Islet precursor cell (in vitro differentiated cells): ENCODE measurements around the gene GAMT.

Experiments
- DNase-seq: peaks from one replicate; pipeline ENCODE4 v3.0.0-alpha.2; 2018

GAMT gene

DNA sequence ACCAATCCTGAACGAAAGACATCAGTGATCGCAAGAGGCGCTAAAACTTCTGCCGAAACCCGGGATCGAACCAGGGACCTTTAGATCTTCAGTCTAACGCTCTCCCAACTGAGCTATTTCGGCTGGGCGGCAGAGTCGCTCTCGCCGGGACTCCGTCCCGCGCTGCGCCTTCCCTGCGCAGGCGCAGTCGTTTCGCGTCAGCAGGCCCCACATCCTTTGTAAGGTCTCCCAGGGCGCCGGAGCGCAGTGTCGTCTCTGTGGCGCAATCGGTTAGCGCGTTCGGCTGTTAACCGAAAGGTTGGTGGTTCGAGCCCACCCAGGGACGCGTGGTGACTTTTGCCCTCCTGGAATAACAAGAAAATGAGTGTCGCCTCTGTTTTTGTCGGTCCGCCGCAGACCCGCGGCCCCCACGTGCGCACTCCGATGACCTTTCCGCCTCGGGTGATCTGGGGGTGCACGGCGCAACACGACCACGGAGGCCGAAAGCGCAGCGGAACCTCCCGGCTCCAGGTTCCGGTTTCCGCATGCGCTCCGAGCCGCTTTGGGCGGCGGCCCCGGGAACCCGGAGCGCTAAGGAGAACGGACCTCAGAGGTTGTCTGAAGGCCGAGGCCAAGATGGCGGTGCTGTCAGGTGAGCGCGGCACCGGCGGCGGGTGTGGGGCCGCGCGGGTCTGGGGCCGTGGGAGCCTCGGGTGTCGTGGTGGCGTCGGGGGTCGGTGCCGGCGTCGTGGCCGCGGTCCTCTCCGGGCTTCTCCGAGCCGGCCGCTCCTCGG is 17.8 kb downstream of the GAMT start, which contains the start of gene NDUFS7:
Gene NDUFS7 (plus strand): TSS at position 596 of the 773 bp plus-strand sequence. CDS start 20 bp downstream, at position 616.
- peak; percentile 91 for DNase-seq

DNA sequence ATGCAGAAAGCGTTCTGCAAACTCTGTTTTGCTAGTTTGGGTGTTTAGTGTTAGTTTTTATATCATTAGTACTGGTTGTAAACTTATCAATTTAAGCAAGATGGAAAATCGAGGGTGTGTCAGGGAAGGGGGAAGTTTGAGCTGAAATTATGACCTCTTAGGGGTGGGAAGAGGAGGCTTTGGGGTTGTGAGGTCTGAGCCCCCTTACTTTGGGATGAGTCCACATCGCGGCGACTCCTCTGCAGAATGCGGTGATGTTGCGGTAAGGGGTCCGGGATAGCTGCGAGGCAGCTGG is 18.4 kb downstream of the GAMT start:
- DNase-seq = no peak

DNA sequence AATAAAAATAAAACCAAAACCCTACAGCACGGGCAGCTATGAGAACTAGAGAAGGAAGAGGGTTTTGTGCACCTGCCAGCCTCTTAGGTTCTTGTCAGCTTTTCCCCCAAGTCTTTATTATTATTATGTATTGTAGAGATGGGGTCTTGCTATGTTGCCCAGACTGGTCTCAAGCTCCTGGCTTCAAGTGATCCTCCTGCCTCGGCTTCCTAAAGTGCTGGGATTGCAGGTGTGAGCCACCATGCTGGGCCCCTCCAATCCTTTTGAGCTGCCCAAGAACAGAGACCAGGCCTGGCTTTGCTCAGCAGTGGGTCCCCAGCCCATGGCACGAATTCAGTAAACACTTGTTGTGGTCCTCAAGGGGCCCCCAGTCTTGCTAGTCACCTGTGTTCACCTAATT is 19.1 kb downstream of the GAMT start:
- no peak for DNase-seq

DNA sequence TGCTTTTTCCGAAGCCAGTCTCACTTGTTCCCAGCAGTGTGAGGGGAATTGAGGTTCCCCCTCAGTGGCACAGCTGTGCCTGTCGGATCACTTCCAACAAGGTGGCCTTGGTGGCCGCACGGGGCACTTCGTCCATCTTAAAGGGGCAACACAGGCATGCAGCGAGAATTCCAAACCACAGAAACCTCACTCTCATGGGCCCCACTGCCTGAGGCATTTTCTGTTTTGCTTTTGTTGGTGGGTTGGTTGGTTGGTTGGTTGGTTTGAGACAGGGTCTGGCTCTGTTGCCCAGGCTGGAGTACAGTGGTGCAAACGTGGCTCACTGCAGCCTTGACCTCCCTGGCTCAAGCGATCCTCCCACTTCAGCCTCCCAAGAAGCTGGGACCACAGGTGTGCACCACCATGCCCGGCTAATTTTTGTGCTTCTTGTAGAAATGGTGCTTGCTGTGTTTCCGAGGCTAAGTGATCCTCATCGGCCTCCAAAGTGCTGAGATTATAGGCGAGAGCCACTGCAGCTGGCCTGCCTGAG is 21.3 kb downstream of the GAMT start:
- no peak for DNase-seq

DNA sequence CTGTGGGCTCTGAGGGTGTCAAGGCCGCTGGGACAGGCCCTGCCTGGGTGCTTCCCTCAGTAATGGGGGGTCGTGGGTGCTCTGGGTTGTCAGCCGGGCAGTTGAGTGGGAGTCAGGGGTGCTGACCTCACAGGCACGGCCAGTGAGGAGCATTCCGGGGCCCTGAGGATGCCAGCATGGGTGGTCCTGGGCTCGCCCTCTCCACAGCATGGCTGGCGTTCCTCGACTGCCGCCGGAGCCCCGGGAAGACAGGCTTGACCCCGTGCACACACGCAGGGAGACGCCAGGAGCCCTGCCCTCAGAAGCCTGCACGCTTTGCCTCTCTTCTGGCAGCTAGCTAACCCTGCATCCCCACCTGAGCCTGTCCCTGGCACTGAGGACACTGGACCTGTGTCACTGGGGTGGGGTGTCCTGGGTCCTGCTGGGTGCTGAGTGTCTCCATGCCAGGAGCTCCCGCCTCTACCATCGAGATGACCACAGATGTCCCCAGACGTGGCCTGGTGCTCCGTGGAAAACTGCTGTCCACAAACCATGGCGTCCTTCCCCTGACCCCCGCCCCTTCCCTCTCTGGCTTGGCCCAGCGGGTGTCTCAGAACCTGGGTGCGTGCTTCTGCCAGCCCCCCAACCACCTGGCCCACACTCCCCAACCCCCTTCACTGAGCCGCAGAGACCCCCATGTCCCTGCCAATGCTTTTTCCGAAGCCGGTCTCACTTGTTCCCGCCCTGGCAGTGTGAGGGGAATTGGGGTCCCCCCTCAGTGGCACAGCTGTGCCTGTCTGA is 22.0 kb downstream of the GAMT start:
- no peak for DNase-seq

DNA sequence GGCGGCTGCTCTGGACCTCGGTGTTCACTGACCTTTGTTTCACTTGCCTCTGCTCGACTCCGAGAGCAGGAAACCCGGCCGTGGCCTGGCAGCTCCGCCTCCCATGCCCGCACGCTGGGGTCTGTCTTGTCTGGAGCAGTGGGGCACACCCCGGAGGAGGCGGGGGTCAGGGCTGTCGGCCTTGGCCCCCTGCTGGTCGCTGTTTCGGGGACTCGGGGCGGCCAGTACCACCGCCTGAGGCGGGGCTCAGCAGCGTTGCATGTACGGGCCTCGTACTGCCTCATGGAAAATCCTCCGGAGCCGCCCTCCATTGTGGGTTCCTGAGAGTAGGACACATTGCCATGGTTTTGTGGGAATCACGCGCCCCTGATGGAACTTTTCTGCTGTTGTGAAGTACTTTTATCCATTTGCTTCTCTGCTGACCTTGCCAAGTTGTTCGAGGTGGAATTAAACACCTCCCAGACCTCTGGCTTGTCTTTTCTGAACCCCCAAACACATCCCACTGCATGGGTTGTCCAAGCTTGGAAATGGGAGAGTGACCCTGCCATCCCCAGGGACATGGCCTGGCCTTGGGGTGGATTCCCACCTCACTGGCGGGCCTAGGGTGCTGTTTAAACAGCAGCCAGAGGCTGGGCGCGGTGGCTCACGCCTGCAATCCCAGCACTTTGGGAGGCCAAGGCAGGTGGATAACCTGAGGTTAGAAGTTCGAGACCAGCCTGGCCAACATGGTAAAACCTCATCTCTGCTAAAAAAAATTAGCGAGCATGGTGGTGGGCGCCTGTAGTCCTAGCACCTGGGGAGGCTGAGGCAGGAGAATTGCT is 23.2 kb downstream of the GAMT start:
- no peak for DNase-seq

DNA sequence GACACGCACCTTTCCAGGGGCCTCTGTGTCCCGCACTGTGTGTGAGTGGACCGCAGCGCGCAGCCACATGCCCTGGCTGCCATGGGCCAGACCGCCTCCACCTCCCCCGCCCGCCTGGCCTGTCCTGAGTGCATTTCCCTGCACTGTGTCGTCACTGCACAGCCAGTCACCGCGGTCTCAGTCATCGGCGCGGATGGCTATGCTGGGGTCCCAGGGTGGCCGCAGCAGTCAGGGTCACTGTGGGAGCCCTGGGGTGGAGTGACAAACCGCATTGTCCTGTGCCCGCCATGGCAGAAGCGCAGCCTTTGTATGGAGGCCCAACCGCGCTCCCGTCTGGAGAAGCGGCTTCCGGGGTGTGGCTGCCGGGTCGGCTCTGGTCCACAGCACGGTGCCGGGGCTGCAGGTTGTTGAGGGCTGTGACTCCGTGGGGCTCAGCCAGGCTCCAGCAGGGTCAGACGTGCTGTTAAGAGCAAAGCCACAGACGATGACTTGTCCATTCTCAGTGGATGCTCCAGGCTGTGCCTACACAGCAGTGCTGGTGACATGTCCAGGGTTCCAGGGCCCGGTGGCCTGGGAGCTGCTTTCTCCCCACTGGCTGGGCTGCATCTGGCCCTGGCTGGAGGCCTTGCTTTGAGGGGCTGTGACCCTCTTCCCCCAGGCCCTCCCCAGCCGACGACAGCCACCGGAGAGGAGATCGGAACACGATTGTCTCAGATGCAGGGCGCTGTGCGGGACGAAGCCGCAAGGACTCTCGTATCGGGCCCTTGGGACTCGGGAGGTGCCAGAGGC is 24.0 kb downstream of the GAMT start:
- DNase-seq = no peak

DNA sequence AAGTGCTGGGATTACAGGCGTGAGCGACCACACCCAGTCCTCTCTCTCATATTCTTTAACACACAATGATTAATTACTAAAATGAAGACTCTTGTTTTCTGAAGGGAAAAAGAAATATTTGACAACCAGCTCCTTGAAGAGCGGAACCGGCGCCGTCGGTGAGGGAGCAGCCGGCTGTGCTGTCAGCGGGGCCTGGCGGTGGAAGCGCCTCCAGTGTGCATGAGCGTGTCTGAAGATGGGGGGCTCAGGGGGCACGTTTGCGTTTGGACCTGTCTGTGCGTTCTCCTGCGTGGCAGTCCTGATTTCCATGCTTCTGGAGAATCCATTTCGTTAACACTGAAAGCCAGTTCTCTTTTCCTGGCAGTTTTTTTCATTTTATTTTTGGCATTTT is 24.9 kb downstream of the GAMT start:
- no peak for DNase-seq

DNA sequence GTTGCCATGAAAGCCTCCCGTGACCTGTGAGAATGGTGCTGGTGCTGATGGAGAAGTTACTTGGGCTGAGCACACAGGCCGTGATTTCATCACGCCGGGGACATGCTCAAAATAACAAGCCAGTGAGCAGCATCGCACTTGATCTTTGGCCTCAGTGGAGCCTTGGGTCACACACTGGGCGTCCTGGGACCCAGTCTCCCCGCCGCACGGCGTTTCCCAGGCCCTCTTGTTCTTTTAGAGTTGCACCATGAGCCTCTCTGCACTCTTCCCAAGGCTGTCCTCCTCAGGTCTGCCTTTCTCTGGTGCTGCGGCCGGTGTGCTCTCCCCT is 27.1 kb downstream of the GAMT start:
- DNase-seq = no peak

DNA sequence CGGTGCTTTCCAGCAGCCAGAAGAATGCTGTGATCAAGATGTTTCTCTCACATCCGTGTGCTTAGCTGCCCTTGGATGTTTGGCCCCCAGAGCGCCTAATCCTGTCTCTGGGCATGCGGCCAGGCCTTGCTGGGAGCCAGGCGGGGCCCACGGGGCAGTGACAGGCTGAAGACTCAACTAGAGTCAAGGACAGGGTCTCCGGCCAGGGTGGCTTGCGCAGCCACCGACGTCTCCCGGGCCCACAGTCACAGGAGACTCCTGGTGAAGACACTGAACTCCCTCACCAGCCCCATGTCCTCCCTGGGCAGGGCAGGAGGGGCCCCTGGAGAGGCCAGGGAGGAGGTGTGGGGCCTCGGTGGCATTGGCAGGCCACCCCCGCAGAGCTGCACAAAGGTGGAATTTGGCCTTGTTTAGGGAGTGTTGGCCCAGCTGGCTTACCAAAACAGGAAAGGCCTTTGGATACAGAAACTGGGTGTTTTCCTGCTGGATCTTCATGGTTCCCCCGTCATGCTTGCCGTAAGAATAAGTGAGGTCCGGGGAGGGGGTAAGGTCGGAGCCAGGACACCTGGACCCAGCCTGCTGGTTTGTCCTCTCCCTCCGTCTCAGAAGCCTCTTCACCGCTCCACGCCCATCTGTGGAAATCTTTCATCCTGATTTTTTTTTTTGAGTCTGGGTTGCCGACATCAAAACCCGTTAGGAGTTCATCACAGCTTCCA is 27.6 kb downstream of the GAMT start:
- DNase-seq = no peak

DNA sequence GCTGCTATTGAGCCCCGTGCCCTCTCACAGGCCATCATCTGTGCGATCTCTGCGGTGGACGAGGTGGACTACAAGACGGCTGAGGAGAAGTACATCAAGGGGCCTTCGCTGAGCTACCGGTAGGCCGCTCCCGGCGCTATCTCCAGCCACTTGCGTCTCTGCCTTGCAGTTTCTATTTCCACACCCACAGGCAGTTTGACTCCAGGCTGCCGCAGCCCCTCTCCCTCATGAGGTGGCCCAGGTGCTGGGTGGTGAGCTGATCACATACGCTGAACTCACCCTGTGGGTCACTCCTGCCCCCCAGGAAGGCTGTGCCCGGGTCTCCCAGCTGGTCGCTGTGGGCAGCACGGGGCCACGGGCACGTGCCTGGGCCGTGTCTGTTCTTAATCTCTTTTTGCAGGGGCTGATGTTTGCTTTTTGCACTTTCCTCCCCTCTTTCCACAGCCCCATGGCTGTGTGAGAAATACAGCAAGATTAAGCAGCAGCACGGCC is 28.3 kb downstream of the GAMT start:
- no peak for DNase-seq

DNA sequence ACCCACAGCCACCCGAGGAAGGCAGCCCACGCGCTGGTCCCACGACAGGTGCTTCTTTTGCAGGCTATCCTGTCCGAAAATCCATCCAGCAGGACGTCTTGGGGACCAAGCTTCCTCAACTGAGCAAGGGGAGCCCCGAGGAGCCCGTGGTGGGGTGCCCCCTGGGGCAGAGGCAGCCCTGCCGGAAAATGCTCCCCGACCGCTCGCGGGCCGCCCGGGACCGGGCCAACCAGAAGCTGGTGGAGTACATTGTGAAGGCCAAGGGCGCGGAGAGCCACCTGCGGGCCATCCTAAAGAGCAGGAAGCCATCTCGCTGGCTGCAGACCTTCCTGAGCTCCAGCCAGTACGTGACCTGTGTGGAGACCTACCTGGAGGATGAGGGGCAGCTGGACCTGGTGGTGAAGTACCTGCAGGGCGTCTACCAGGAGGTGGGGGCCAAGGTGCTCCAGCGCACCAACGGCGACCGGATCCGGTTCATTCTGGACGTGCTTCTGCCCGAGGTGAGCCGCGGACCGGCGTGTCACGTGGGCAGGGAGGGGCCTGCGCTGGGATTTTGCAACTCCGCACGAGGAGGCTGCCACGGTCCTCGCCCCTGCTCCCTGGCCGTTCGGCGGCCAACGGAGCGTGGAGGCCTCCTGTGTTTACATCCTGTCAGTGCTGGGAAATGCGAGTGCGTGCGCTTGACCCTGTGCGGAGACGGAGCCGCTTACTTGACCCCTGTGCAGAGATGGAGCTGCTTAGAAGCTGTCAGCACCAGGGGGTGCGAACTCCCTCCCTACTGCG is 30.6 kb downstream of the GAMT start:
- DNase-seq = no peak

DNA sequence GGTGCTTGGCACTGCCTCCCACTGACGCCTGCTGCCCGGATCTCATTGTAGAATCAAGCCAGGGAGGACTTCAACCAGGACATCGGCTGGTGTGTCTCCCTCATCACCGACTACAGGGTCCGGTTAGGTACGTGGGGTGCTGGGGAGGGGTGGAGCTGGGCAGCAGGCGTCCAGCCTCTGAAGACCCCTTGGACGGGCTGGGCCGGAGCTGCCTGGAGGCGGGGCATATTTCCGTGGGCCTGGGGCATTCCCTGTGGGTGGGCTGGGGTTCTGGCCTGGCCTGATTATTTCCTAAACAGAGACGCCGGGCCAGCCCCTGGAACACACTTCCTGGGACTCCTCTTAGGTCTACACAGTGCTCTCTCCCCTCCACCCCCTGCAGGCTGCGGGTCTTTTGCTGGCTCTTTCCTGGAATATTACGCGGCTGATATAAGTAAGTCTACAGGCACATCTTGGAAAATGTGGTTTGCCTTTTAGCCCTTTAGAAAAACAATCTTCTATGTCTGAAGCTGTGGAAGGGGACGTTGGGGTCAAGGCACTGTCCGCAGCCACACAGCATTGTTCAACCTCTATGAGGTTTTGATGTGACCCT is 32.0 kb downstream of the GAMT start:
- no peak for DNase-seq

DNA sequence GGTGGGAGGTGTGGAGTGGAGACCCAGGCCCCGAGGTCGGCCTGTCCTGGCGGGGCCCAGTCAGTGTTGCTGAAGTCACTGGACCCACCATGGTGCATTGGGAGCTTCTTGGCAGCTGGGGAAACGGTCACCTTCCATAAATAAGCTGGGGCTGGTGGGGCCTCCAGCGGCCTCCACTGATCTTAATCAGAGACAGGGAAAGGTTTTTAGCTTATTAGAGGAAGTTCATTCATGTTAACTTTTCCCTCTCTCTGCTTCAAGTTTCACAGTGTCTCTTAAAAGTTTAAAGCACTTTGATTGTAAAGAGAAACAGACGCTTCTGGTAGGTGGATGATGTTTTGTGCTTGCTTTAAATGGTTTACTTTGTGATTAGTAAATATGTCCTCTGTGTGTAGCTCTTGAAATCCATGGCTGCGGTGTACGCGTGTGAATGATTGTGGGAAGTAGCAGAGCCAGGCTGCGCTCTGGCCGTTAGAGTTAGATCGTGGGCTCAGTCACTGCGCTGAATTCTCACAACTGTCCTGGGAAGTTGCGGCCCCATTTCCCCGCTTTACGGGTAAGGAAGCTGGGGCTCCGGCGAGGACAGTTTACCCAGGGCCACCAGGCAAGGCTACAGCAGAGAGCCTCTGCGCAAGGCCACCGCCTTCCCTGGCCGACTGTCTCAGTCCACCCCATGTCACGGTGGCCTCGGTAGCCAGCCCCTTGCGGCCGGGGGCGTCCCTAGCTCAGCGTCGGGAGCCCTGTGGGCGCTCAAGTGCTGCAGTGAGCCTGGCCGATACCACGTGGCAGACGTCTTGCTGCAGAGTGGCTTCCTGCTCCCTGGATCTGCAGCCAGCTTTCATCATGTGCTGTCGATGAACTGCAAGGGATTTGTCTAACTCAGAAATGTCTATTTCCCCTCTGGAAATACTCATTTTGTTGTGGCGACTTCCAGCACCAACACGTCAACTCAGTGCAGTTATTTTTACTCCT is 34.2 kb downstream of the GAMT start:
- DNase-seq = no peak

DNA sequence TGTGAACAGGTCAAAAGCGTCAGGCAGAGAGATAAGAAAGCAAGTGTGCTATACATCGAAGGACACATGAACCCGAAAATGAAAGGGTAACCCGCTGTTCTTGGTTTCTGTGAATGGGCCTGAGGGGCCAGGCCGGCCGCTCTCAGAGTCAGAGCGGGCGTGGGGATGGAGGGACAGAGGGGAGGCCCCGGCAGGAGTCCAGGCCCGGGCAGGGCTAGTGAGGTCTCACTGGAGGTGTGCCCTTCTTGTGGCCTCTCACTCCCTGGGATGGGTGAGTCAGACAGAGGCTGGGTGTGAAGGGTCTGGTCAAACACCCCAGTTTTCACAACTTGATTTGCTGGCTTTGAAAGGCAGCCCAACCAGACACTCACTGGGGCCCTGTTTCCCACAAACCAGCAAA is 35.0 kb downstream of the GAMT start:
- DNase-seq = no peak

DNA sequence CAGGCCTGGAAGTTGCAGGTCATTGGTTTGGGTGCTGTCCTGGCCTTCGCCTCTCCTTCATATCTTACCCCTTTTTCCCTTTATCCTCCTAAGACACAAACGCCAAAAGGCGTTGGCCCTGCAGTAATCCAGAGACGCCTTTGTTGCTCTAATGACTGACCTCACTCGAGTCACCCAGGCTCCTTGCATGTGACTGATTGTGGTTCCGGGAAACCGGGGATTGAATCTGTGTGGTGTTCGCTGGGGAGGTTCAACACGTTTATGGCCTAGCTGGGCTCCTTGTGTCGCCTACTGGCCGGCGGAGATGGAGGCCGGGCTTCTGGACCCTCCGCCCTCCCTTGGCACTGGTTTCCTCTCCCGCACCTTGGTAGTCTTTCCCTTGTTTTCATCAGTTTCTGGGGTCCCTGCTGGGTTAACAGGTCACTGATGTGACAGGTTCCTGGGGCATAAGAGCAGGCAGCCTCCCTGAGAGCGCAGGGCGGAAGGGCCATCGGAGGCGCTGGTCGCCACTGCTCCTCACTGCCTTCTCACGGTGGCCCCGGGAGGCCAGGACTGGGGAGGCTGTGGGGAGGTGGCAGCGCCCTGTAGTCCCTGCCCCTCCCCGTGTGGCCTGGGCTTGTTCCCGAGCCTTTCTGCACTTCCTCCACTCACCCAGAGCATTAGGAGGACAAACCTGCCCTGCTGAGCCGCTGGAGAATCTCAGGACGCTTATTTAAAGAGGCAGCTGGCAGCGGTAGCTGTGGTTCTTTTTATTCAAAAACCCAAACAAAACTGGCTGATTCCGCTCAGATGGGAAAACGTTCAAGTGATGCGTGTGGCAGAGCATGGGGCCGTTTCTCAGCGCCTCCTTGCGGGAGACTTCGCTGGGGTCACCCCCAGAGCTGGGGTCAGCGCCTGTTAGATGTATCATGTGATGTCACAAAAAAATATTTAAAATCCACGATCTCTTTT is 35.7 kb downstream of the GAMT start:
- no peak for DNase-seq

DNA sequence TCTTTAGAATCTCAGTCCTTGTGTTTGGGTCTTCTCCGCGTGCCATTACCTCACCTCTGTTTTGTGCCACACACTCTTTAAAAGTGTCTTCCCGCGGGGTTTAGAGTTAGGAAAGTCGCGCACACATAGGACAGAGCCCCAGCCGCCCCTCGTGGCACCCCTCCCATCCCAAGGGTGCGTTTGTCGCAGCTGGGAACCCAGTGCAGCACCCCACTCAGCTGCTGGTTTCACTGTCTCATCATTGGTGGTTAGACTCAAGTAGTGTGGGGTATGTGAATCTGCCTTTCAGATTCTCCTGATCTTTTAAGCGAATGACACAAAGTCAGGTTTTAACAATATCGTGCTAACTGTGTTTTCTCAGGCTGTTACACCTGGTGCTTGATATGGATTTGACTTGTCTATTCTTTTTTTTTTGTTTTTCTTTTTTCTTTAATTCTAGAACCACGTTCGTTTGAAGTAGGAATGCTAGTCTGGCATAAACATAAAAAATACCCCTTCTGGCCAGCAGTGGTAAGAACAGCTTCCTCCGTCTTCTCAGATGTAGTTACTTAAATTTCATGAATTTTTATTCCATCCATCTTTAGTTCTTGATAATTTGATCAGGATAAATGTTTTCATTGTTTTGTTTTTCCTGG is 37.2 kb downstream of the GAMT start:
- no peak for DNase-seq

DNA sequence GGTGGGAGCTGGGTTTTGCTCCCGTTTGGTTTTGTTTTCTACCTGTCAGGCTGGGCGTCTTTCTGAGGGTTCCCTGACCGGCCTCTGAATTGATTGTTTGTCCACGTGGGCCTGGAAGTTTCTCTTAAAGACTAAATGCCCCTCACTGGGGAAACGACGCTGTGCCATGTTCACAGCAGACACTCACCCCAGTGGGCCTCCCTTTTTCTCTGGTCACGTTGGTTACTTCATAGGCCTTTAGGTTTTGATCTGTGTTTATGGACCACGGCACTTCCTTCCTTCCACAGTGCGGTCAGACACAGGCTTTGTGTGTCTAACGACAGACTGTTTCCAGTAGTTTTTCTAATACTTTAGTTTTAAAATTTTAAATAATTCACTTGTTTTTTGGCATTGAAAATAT is 37.7 kb downstream of the GAMT start:
- no peak for DNase-seq
